Brain microvascular endothelial cell (primary cell): Measurements from ENCODE around the gene UCHL3.

Experiments used
- DNase-seq: peaks from one replicate; pipeline ENCODE4 v3.0.0-alpha.2; 2020
- H3K27ac ChIP-seq: fragments of 250-450 bp; sonication (Bioruptor Pico); 2 replicates; pipeline ENCODE4 v1.5.1; 2020; ENCODE audit warnings: mild to moderate bottlenecking, moderate library complexity
- H3K27me3 ChIP-seq: fragments of 250-450 bp; sonication (Bioruptor Pico); replicated peaks from 2 replicates; pipeline ENCODE4 v1.5.1; 2020; ENCODE audit warnings: mild to moderate bottlenecking
- H3K36me3 ChIP-seq: fragments of 250-450 bp; sonication (Bioruptor Pico); replicated peaks from 2 replicates; pipeline ENCODE4 v1.5.1; 2020; ENCODE audit warnings: mild to moderate bottlenecking
- H3K4me3 ChIP-seq: 2 replicates; pipeline ENCODE4 v1.5.1; 2011; ENCODE audit warnings: low read depth, mild to moderate bottlenecking, control low read depth, low read length, moderate library complexity
- in situ Hi-C: cut with HindIII; loops from 2 replicates; pipeline ENCODE4 v1.10.0; 2017; ENCODE audit warnings: low sequenced_read_pairs, low pct_ligation_motif_present
- TF ChIP-seq, protein P1 (sequence below): IDR thresholded peaks from 2 replicates; pipeline ENCODE4 v1.5.1; 2011; ENCODE audit warnings: low read depth, mild to moderate bottlenecking, moderate library complexity, low read length, control low read depth, inconsistent platforms; ENCODE audit errors: missing control alignments

Gene UCHL3

DNA sequence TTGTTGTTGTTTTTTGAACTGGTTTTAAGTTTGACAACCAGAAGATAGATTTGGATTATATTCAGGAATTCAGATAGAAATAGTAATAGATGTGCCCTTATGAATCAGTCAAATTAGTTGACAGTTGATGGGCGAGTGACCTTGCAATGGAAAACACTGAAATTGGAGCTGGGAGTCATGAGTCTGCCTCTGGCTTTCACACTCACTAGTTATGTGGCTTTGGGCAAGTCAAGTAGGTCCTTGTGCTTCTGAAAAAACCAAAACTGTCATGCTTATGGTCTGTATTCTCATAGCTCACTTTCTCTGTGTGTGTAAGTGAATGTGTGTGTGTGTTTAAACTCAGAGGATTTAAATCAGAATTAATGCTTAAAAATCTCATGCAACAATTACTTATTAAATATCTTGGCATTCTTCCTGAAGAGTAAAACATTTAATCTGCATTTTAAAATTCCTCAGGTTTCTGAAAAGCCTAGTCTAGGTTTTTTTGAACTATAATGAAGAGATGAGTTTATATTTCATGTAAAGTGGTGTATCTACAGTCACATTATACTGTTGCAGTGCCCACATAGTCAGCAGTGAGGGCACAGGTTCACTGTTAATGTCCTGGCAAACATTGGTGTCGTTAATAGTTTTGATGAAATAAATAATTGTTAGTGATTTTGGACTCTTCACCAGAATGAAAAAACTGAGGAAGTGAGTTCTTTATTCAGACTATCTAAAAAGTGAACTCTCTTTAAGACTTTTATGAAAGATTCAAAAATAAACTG, 32.5 kb downstream of the UCHL3 start:
- H3K27me3 ChIP-seq, result no peaks in the 10 kb centered on the region
- DNase-seq, result no peak
- in situ Hi-C loops, result no loop called here
- H3K36me3 ChIP-seq, result peaks cover 2% of the 10 kb centered on the region
- H3K4me3 ChIP-seq, result no peak overlapping the region
- TF ChIP-seq, protein P1, sequence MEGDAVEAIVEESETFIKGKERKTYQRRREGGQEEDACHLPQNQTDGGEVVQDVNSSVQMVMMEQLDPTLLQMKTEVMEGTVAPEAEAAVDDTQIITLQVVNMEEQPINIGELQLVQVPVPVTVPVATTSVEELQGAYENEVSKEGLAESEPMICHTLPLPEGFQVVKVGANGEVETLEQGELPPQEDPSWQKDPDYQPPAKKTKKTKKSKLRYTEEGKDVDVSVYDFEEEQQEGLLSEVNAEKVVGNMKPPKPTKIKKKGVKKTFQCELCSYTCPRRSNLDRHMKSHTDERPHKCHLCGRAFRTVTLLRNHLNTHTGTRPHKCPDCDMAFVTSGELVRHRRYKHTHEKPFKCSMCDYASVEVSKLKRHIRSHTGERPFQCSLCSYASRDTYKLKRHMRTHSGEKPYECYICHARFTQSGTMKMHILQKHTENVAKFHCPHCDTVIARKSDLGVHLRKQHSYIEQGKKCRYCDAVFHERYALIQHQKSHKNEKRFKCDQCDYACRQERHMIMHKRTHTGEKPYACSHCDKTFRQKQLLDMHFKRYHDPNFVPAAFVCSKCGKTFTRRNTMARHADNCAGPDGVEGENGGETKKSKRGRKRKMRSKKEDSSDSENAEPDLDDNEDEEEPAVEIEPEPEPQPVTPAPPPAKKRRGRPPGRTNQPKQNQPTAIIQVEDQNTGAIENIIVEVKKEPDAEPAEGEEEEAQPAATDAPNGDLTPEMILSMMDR, result no peak
- no peak overlapping the region for H3K27ac ChIP-seq

DNA sequence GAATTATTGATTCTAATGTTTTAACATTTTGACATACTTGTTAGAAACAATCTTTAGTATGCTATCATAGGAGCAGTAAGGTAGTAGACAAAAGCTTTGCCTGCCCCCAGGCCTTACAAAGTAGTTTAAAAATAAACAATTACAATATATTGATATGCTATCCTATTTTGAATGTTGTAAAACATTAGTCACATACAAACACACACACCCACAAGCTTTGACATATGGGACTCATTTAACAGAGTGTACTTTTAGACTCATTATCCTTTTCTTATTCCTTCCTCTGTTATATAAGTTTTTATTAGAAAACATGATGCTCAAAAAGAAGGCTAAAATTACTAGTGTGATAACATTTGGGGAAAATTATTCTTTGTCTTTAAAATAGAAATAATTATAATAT, 33.5 kb downstream of the UCHL3 start:
- Histone ChIP-seq H3K4me3 (no peak overlapping the region), H3K27me3 (no peaks in the 10 kb centered on the region), H3K36me3 (peaks cover 2% of the 10 kb centered on the region), H3K27ac (no peak overlapping the region)
- TF ChIP-seq, protein P1, result no peak
- no peak for DNase-seq
- in situ Hi-C loops, result no loop called here

DNA sequence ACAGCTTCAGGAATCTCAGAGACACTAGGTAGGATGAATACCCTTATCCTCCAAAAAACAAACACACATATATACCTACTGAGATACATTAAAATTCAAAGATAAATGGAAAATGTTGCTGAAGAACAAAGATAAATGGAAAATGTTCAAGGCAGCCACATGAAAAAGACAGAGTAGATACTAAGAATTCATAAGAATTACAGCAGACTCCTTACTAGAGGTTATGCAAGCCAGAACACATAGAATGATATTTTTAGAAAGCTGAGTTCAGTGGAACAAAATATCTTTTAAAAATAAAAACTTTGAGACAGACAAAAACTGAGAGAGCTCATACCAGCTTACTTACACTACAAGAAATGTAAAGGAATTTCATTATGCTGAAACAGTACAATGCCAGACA, 35.6 kb downstream of the UCHL3 start:
- TF ChIP-seq, protein P1, result no peak
- Histone ChIP-seq H3K4me3 (no peak overlapping the region), H3K27me3 (no peaks in the 10 kb centered on the region), H3K27ac (no peak overlapping the region), H3K36me3 (peaks cover 2% of the 10 kb centered on the region)
- in situ Hi-C loops, result no loop called here
- DNase-seq, result no peak

DNA sequence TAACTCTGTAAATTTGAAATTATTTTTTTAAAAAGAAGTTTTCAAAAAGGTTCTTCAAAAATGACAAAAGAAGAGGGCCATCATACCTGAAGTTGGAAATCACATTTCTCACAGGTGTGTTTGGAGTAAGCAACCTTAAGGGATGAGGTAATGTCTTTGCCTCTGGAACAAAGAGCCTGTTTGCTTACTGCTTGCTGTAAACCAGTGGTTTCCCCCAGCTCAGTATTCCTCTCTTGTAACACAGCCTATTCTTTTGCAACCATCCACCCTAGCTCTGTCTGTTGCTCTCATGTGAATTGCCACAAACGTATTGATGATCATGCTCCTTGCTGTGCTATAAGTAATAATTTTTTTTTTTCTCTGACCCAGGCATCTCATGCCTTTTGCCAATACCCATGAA, 38.1 kb downstream of the UCHL3 start:
- in situ Hi-C loops, result no loop called here
- no peak for DNase-seq

DNA sequence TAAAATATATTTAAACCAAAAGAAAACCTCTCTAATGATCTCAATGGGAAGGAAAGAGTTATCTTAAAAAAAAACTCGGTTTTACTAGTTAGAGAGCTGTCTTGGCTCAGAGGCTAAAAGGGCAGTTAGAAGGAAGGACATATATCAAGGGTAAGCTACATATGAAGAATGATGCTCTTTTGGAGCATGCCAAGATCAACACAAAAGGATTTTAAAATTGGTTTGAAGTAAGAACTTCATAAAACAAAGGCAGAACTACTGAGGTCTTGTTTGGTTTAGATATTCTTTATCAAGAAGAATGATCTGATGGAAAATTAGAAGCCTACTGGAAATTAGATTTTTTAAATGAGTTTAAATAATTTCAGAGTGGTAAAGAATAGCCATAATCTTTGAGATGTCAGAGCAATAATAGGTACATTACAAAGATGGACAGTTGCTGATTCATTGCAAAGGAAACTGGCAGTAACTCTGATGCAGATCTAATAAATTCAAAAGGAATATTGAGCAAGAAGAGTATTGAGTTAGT, 47.1 kb downstream of the UCHL3 start:
- TF ChIP-seq, protein P1, result no peak
- Histone ChIP-seq H3K27ac (no peak overlapping the region), H3K27me3 (no peaks in the 10 kb centered on the region), H3K4me3 (no peak overlapping the region), H3K36me3 (peaks cover under 1% of the 10 kb centered on the region)
- in situ Hi-C loops, result no loop called here
- DNase-seq, result no peak

More for the DNA sequence above, 38.1 kb downstream of the UCHL3 start:
- H3K27ac ChIP-seq, result no peak overlapping the region
- H3K4me3 ChIP-seq, result no peak overlapping the region
- no peaks in the 10 kb centered on the region for H3K27me3 ChIP-seq
- peaks cover 4% of the 10 kb centered on the region for H3K36me3 ChIP-seq
- TF ChIP-seq, protein P1, result no peak
